Endodermal cell (in vitro differentiated cells): Measurements from ENCODE around the gene CNTN4. TPM values are rescaled to one million over a fixed set of nuclear protein-coding genes. Genes with fewer than 3 reads are reported as not detected.

Source experiments
- DNase-seq: peaks from one replicate; pipeline ENCODE4 v3.0.0-alpha.2; 2017
- H3K27ac ChIP-seq: 2 replicates; pipeline ENCODE4 v1.5.1; 2013; ENCODE audit warnings: mild to moderate bottlenecking, low read depth, low read length, moderate library complexity
- H3K27me3 ChIP-seq: 2 replicates; pipeline ENCODE4 v1.6.1; 2013; ENCODE audit warnings: mild to moderate bottlenecking, low read length, moderate library complexity; ENCODE audit not compliant: insufficient read depth, control insufficient read depth, poor library complexity, severe bottlenecking
- H3K36me3 ChIP-seq: 2 replicates; pipeline ENCODE4 v1.7.0; 2013; ENCODE audit warnings: mild to moderate bottlenecking, low read length, moderate library complexity; ENCODE audit not compliant: control insufficient read depth, insufficient read depth
- H3K4me1 ChIP-seq: one replicate; pipeline ENCODE4 v1.7.0; 2013; ENCODE audit warnings: low read length; ENCODE audit not compliant: control insufficient read depth, insufficient read depth
- H3K4me3 ChIP-seq: 2 replicates; pipeline ENCODE4 v1.5.1; 2013; ENCODE audit warnings: mild to moderate bottlenecking, low read length, moderate library complexity
- H3K9ac ChIP-seq: 2 replicates; pipeline ENCODE4 v1.6.1; 2013; ENCODE audit warnings: mild to moderate bottlenecking, low read length, moderate library complexity; ENCODE audit not compliant: poor library complexity, severe bottlenecking; ENCODE audit errors: extremely low read depth
- H3K9me3 ChIP-seq: 2 replicates; pipeline ENCODE4 v1.6.1; 2013; ENCODE audit warnings: mild to moderate bottlenecking, low read length, moderate library complexity; ENCODE audit not compliant: control insufficient read depth
- H3K27ac Mint-ChIP-seq: 2 replicates; pipeline ENCODE4 v1.8.0; 2020; ENCODE audit warnings: mixed read lengths
- H3K27me3 Mint-ChIP-seq: 2 replicates; pipeline ENCODE4 v1.8.0; 2021; ENCODE audit warnings: mild to moderate bottlenecking, mixed read lengths; ENCODE audit not compliant: insufficient read depth
- H3K36me3 Mint-ChIP-seq: 2 replicates; pipeline ENCODE4 v1.8.0; 2020; ENCODE audit warnings: low read depth, mixed read lengths
- H3K4me1 Mint-ChIP-seq: 2 replicates; pipeline ENCODE4 v1.8.0; 2020; ENCODE audit warnings: mixed read lengths
- H3K4me3 Mint-ChIP-seq: 2 replicates; pipeline ENCODE4 v1.8.0; 2020; ENCODE audit warnings: mild to moderate bottlenecking, moderate library complexity, mixed read lengths
- H3K9me3 Mint-ChIP-seq: 2 replicates; pipeline ENCODE4 v1.8.0; 2020; ENCODE audit warnings: mild to moderate bottlenecking, mixed read lengths
- WGBS, 2 experiments: methylation state at CpG; one replicate each; pipeline versions ENCODE4 v1.1.5 to v1.1.7; 2013; ENCODE audit warnings: missing lambda C conversion rate in 2 of 2, mixed read lengths in 1 of 2; ENCODE audit not compliant: insufficient coverage in 1 of 2, insufficient read length in 1 of 2; 5-methylcytosine and 5-hydroxymethylcytosine counted together
- total RNA-seq, 2 donors: library from RNA; stranded (reverse); fragmentation: NEBNext Ultra II Directional in 1 of 2; extraction: Animal tissue kit (Norgen Biotek cat#: 25700) in 1 of 2; gene quantifications; 2 replicates in 1 of 2; 3 replicates in 1 of 2; pipeline ENCODE4 v1.2.1, GENCODE V29; 2021
- TF ChIP-seq, protein P1 (sequence below): fragments of 200-600 bp; sonication (generic); conservative IDR thresholded peaks from 2 replicates; pipeline ENCODE4 v1.5.0; 2021; ENCODE audit warnings: antibody characterized with exemption, mild to moderate bottlenecking

Gene CNTN4
- total RNA-seq, 2 donors from 2014 or later = 10.8 to 11.1 TPM

DNA sequence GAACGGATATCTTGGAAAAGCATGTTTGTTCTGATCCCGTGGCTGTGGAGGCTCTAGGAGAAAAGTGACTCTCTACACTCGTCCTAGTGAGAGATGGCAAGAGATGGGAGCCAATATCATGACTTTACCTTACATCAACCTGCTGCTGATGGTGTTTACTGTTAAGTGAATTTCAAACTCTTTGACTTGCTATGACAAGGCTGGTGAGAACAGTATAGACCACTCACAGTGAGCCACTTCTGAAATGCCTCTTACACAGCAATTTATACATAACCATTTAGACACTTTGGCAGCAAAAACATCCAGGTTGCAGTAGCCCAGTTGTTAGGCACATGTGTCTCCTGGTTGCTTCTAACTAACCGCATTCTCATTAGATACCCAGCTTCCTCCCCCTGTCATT lies 968.2 kb downstream of the CNTN4 start:
- Mint-ChIP-seq H3K4me3 (no peak overlapping the region), H3K9me3 (no peaks in the 10 kb centered on the region), H3K27ac (no peak overlapping the region), H3K4me1 (peaks cover 16% of the 10 kb centered on the region), H3K27me3 (peaks cover 2% of the 10 kb centered on the region), H3K36me3 (no peaks in the 10 kb centered on the region)
- 96 to 98% methylated on average over 4 of the region's 4 CpGs for WGBS, 2 experiments
- Histone ChIP-seq H3K9me3 (no peaks in the 10 kb centered on the region), H3K4me3 (no peak overlapping the region), H3K36me3 (no peaks in the 10 kb centered on the region), H3K27ac (no peak overlapping the region), H3K4me1 (no peaks in the 10 kb centered on the region), H3K9ac (no peak overlapping the region), H3K27me3 (no peaks in the 10 kb centered on the region)
- DNase-seq = no peak
- TF ChIP-seq, protein P1, sequence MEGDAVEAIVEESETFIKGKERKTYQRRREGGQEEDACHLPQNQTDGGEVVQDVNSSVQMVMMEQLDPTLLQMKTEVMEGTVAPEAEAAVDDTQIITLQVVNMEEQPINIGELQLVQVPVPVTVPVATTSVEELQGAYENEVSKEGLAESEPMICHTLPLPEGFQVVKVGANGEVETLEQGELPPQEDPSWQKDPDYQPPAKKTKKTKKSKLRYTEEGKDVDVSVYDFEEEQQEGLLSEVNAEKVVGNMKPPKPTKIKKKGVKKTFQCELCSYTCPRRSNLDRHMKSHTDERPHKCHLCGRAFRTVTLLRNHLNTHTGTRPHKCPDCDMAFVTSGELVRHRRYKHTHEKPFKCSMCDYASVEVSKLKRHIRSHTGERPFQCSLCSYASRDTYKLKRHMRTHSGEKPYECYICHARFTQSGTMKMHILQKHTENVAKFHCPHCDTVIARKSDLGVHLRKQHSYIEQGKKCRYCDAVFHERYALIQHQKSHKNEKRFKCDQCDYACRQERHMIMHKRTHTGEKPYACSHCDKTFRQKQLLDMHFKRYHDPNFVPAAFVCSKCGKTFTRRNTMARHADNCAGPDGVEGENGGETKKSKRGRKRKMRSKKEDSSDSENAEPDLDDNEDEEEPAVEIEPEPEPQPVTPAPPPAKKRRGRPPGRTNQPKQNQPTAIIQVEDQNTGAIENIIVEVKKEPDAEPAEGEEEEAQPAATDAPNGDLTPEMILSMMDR = no peak

DNA sequence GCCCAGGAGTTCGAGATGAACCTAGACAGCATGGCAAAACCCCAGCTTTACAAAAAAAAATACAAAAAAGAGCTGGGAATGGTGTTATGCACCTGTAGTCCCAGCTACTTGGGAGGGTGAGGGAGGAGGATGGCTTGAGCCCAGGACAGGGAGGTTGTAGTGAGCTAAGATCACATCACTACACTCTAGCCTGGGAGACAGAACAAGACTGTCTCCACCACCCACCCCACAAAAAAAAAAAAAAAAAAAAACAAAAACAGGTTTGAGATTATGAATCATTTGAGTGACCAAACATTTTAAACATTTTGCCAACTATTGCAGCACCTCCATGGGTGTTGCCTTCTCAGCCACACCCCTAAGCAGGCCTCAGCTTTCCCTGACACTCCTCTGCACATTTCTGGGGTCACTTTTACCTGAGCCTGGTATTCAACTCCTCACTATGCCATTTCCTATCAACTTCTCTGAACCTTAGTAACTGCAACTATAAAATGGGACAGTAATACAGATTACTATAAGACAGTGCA lies 969.8 kb downstream of the CNTN4 start:
- Mint-ChIP-seq H3K36me3 (no peaks in the 10 kb centered on the region), H3K27me3 (peaks cover 2% of the 10 kb centered on the region), H3K4me1 (peaks cover 15% of the 10 kb centered on the region), H3K9me3 (no peaks in the 10 kb centered on the region), H3K4me3 (no peak overlapping the region), H3K27ac (no peak overlapping the region)
- H3K4me3 ChIP-seq = no peak overlapping the region
- TF ChIP-seq, protein P1 = no peak
- H3K27me3 ChIP-seq = no peaks in the 10 kb centered on the region
- WGBS, 2 experiments = 85% methylated on average over 1 of the region's 1 CpG; no CpG with 5 or more reads in 1 of the 2 experiments
- no peaks in the 10 kb centered on the region for H3K36me3 ChIP-seq
- H3K4me1 ChIP-seq = no peaks in the 10 kb centered on the region
- no peak overlapping the region for H3K9ac ChIP-seq
- DNase-seq = no peak
- H3K27ac ChIP-seq = no peak overlapping the region
- no peaks in the 10 kb centered on the region for H3K9me3 ChIP-seq

DNA sequence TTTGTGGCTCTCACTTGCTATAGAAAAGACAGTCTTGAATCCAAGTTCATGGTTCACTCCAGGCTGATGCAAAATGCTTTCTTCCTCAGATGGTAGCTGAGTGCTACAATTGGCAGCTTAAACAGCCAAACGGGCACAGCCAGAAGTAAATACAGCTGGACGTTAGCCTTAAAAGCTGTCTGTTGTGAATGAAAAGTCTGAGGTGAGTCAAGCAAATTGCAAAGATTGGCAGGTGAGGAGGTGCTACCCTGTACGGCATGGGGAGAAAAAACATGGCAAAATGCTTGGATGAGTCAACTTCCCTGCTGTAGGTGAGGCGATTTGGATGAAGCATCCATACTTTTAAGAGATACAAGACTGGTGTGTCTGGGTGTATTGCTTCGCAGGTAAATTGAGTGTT lies 971.1 kb downstream of the CNTN4 start:
- WGBS, 2 experiments = 93 to 98% methylated on average over 4 to 5 of the region's 5 CpGs
- no peak overlapping the region for H3K27ac ChIP-seq
- no peaks in the 10 kb centered on the region for H3K27me3 ChIP-seq
- H3K4me3 ChIP-seq = no peak overlapping the region
- H3K36me3 ChIP-seq = no peaks in the 10 kb centered on the region
- no peak overlapping the region for H3K4me3 Mint-ChIP-seq
- no peak for DNase-seq
- TF ChIP-seq, protein P1 = no peak
- H3K36me3 Mint-ChIP-seq = no peaks in the 10 kb centered on the region
- no peaks in the 10 kb centered on the region for H3K9me3 Mint-ChIP-seq
- no peaks in the 10 kb centered on the region for H3K9me3 ChIP-seq
- no peaks in the 10 kb centered on the region for H3K4me1 ChIP-seq
- no peak overlapping the region for H3K27ac Mint-ChIP-seq
- H3K9ac ChIP-seq = no peak overlapping the region
- peaks cover 2% of the 10 kb centered on the region for H3K27me3 Mint-ChIP-seq
- peaks cover 17% of the 10 kb centered on the region for H3K4me1 Mint-ChIP-seq
